Ascending aorta (tissue), 2 donors: ENCODE results near the gene SMC6. TPM values are rescaled to one million over a fixed set of nuclear protein-coding genes. Genes with fewer than 3 reads are reported as not detected.

Experiments used
- DNase-seq, 2 donors: peaks; one replicate each; pipeline ENCODE4 v3.0.0-alpha.2; 2019; ENCODE audit warnings: low spot score in 2 of 2
- H3K27ac ChIP-seq, 2 donors: fragments of 200-600 bp; sonication (generic); one replicate each; pipeline ENCODE4 v1.5.1; 2016 to 2017; ENCODE audit warnings: mild to moderate bottlenecking in 1 of 2
- H3K27me3 ChIP-seq: fragments of 200-600 bp; sonication (generic); one replicate; pipeline ENCODE4 v1.5.1; 2017
- H3K36me3 ChIP-seq, 2 donors: fragments of 200-600 bp; sonication (generic); one replicate each; pipeline ENCODE4 v1.5.1; 2016
- H3K4me1 ChIP-seq, 2 donors: fragments of 200-600 bp; sonication (generic); one replicate each; pipeline ENCODE4 v1.5.1; 2016 to 2017; ENCODE audit warnings: mild to moderate bottlenecking in 1 of 2
- H3K4me3 ChIP-seq, 2 donors: fragments of 200-600 bp; sonication (generic); one replicate each; pipeline ENCODE4 v1.5.1; 2016 to 2017; ENCODE audit warnings: mild to moderate bottlenecking in 1 of 2
- H3K9me3 ChIP-seq, 2 donors: fragments of 200-600 bp; sonication (generic); one replicate each; pipeline ENCODE4 v1.5.1; 2016
- intact Hi-C: fragments of 100-400 bp; cut with DNase I; formaldehyde crosslinking; loops from one replicate; pipeline ENCODE4 v1.15.1; 2023
- total RNA-seq: library from RNA; depleted of rRNA; stranded (reverse); fragments of >200 nt; gene quantifications from one replicate; pipeline ENCODE4 v1.1.0, GENCODE V29; 2016
- TF ChIP-seq, protein P1 (sequence below), 3 experiments: fragments of 200-600 bp in 2 of 3; fragments of 450-650 bp in 1 of 3; sonication (generic) in 2 of 3; IDR thresholded peaks; one replicate each; pipeline ENCODE4 v1.5.1; 2016 to 2019; ENCODE audit warnings: antibody characterized with exemption in 3 of 3, mild to moderate bottlenecking in 1 of 3, moderate library complexity in 1 of 3

The SMC6 gene
- total RNA-seq, 1 donor from 2014 or later, result 6.2 TPM

DNA sequence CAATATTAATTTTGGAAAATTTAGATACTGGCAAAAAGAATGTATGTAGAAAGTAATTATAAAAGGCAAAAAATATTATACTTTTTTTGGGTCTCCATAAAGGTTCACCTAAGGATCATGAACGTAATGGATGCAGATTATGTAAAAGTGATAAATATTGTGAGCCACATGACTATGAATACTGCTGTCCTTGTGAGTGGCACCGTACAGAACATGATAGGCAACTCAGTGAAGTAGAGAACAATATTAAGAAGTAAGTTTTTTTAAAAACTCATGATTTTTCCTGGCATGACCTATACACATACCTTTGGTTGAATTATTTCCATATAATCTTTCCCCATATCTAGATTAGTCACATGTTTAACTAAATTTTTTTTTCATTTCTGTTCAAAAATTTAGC, 18.9 kb upstream of the SMC6 start:
- intact Hi-C loops, result no loop called here
- no peak overlapping the region for H3K27ac ChIP-seq
- no peaks in the 10 kb centered on the region for H3K27me3 ChIP-seq
- TF ChIP-seq, protein P1, sequence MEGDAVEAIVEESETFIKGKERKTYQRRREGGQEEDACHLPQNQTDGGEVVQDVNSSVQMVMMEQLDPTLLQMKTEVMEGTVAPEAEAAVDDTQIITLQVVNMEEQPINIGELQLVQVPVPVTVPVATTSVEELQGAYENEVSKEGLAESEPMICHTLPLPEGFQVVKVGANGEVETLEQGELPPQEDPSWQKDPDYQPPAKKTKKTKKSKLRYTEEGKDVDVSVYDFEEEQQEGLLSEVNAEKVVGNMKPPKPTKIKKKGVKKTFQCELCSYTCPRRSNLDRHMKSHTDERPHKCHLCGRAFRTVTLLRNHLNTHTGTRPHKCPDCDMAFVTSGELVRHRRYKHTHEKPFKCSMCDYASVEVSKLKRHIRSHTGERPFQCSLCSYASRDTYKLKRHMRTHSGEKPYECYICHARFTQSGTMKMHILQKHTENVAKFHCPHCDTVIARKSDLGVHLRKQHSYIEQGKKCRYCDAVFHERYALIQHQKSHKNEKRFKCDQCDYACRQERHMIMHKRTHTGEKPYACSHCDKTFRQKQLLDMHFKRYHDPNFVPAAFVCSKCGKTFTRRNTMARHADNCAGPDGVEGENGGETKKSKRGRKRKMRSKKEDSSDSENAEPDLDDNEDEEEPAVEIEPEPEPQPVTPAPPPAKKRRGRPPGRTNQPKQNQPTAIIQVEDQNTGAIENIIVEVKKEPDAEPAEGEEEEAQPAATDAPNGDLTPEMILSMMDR (IDR thresholded peaks at IDR 0.05), result no peak
- H3K36me3 ChIP-seq, result no peaks in the 10 kb centered on the region
- H3K9me3 ChIP-seq, result no peaks in the 10 kb centered on the region
- no peak overlapping the region for H3K4me3 ChIP-seq
- no peak for DNase-seq
- no peaks in the 10 kb centered on the region for H3K4me1 ChIP-seq

DNA sequence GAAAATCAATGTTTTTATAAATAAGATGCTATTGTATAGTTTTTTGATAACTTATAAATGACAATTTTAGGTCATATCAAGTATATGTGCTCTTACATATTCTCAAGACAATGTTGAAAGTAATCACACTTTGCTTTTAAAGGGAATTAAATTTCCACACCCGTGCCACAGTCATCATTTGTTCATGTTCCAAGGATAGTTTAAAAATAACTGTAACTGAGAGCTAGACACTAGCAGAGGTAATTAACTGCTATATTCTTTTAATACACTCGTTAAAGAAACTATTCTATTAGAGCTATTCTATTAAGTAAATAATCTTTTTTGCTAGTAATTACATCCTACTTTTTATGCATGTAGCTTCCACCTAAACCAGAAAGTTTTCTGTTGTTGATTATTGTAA, 18.3 kb upstream of the SMC6 start:
- Histone ChIP-seq H3K36me3 (no peaks in the 10 kb centered on the region), H3K27me3 (no peaks in the 10 kb centered on the region)
- intact Hi-C loops, result no loop called here

DNA sequence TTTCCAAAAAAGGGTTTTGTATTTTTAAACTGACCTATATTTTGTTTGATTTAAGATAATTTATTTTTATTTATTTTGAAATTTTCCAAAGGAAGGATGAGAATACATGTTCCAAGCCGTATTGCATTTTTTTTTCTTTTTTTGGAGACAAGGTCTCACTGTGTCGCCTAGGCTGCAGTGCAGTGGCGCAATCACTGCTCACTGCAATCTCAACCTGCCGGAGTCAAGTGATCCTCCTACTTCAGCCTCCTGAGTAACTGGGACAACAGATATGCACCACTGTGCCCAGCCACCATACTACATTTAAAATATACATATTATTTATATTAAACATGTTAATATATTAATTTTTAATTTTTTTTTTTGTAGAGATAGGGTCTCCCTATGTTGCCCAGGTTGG, 15.3 kb upstream of the SMC6 start:
- TF ChIP-seq, protein P1 (IDR thresholded peaks at IDR 0.05), result no peak
- no peaks in the 10 kb centered on the region for H3K36me3 ChIP-seq
- no peaks in the 10 kb centered on the region for H3K4me1 ChIP-seq
- no peaks in the 10 kb centered on the region for H3K27me3 ChIP-seq
- intact Hi-C loops, result no loop called here
- DNase-seq, result no peak
- no peaks in the 10 kb centered on the region for H3K9me3 ChIP-seq
- no peak overlapping the region for H3K27ac ChIP-seq
- no peak overlapping the region for H3K4me3 ChIP-seq

More for the DNA sequence above, 18.3 kb upstream of the SMC6 start:
- TF ChIP-seq, protein P1 (IDR thresholded peaks at IDR 0.05), result no peak
- H3K27ac ChIP-seq, result no peak overlapping the region
- H3K9me3 ChIP-seq, result no peaks in the 10 kb centered on the region
- DNase-seq, result no peak
- H3K4me3 ChIP-seq, result no peak overlapping the region
- H3K4me1 ChIP-seq, result no peaks in the 10 kb centered on the region

DNA sequence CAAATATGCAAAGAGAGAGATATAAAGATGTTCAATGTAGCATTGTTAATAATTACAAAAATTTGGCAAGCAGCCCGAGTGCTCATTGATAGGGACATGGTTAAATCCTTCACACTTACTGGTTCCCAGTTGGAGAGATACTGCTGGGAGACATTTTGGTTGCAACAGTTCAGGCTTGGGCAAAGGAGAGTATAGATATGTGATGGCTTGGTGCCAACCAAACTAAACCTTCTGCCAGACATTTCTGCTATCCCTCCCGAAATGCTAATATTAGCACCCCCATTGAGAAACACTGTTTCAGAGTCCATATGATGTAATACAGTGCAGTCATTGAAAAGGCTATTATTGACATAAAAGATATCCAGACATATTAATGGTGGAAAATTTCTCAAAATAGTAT, 11.8 kb upstream of the SMC6 start:
- no peak for DNase-seq
- intact Hi-C loops, result no loop called here
- no peak overlapping the region for H3K4me3 ChIP-seq
- no peaks in the 10 kb centered on the region for H3K36me3 ChIP-seq
- TF ChIP-seq, protein P1 (IDR thresholded peaks at IDR 0.05), result no peak
- no peaks in the 10 kb centered on the region for H3K27me3 ChIP-seq
- H3K4me1 ChIP-seq, result no peaks in the 10 kb centered on the region
- H3K9me3 ChIP-seq, result no peaks in the 10 kb centered on the region
- H3K27ac ChIP-seq, result no peak overlapping the region

DNA sequence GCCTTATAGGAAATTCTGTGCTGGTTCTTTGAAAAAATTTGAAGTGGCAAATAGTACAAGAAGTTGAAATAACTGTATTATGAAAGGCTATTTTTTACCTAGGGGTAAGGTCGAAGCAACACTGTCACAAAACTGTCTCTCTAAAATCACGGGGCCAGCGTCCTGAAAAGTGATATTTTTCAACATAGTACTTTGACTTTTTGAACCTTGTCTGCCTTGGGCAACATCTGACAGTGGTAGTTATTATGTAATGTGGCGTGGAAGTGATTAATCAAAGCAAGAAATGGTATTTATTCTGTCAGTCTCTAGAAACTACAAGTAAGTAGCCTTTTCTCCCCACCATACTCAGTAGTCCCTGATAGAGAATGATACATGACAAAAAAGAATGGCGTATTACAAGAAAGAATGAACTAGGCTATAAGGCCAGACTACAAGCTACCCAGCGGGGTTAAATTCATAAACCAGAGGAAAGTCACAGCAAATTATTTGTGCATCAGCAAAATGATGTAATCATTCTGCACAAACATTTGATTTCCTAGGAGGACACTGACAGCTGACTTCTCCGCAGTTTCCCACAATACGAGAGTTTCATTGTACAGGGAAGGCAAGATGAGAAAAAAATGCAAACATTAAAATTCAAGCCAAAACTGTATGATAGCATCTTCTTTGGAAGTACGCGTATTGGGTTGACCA, 10.2 kb upstream of the SMC6 start:
- no peaks in the 10 kb centered on the region for H3K4me1 ChIP-seq
- TF ChIP-seq, protein P1 (IDR thresholded peaks at IDR 0.05), result no peak
- H3K4me3 ChIP-seq, result no peak overlapping the region
- intact Hi-C loops, result no loop called here
- H3K36me3 ChIP-seq, result no peaks in the 10 kb centered on the region
- no peak overlapping the region for H3K27ac ChIP-seq
- no peaks in the 10 kb centered on the region for H3K9me3 ChIP-seq
- H3K27me3 ChIP-seq, result no peaks in the 10 kb centered on the region
- no peak for DNase-seq

DNA sequence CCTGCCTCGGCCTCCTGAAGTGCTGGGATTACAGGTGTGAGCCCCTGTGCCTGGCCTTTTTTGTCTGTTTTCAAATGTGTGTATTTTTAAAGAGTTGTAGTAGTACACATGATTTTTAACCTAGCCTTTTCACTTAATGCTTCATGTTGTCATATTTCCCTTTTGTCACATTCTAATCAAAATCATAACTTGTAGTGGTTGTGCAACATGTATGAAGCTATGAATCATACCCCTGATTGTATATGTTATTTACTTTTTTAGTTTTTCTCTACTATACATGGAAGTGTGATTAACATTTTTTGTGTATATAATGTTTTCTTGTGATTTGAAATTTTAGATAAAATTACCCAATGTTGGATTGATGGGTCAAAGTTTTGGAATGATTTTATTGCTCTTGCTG, 8.8 kb upstream of the SMC6 start:
- Histone ChIP-seq H3K4me3 (no peak overlapping the region), H3K27me3 (no peaks in the 10 kb centered on the region), H3K27ac (no peak overlapping the region), H3K4me1 (no peaks in the 10 kb centered on the region), H3K9me3 (no peaks in the 10 kb centered on the region), H3K36me3 (no peaks in the 10 kb centered on the region)
- intact Hi-C loops, result no loop called here
- no peak for DNase-seq
- TF ChIP-seq, protein P1 (IDR thresholded peaks at IDR 0.05), result no peak
